ENCODE results near the gene BRD1.

DNA sequence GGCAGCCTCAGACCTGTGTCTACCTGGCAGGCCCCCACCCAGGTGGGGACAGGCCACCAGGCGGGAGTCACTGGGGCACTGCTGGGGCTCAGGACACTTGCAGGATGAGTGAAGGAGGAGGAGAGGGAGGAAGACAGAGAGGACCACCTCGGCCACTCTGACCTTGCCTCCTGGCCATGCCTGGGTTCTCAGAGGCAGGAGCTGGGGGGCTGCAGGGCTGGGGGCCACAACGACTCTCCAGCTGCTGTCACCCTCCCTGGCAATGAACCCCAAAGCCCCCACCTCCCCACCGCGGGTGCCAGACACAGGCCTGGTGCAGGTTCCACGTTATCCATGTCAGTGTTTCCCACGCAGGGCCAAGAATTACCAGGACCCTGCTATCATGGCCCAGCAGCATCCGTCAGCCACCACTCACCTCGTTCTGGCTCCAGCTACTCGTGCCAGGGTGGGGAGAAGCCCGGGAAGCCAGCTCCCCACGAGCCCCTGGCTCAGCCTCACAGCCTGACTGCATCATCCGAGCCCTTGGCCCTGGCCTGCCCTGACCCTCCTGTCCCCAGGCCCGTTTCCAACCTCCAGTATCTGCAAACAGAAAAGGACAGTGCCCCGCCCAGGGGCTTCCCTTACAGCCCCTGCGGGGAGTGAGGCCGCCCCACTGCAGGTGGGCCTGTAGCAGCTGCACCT, 62.4 kb downstream of the BRD1 start:
- TF ChIP-seq, protein P1, sequence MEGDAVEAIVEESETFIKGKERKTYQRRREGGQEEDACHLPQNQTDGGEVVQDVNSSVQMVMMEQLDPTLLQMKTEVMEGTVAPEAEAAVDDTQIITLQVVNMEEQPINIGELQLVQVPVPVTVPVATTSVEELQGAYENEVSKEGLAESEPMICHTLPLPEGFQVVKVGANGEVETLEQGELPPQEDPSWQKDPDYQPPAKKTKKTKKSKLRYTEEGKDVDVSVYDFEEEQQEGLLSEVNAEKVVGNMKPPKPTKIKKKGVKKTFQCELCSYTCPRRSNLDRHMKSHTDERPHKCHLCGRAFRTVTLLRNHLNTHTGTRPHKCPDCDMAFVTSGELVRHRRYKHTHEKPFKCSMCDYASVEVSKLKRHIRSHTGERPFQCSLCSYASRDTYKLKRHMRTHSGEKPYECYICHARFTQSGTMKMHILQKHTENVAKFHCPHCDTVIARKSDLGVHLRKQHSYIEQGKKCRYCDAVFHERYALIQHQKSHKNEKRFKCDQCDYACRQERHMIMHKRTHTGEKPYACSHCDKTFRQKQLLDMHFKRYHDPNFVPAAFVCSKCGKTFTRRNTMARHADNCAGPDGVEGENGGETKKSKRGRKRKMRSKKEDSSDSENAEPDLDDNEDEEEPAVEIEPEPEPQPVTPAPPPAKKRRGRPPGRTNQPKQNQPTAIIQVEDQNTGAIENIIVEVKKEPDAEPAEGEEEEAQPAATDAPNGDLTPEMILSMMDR (conservative IDR thresholded peaks at IDR 0.05 in 1 of 2, IDR thresholded peaks at IDR 0.05 in 1 of 2; ENCODE audit: extremely low read depth in 1 of 2, insufficient read depth in 1 of 2, low read depth in 1 of 2, low read length in 2 of 2): no peak
- no peak for TF ChIP-seq EZH2 (IDR thresholded peaks at IDR 0.05; ENCODE audit: borderline replicate concordance, low read length)
